IPS-11a (cell line): Measurements from ENCODE around the gene NOPCHAP1.

Experiments used
- H3K4me3 ChIP-seq: one replicate; pipeline ENCODE4 v1.5.1; 2013; ENCODE audit warnings: low read depth, low read length, control low read depth

NOPCHAP1 gene

GRCh38 chr12:105018012-105018411 is 31.9 kb downstream of the NOPCHAP1 start:
- no peak overlapping the region for H3K4me3 ChIP-seq

- H3K4me3 ChIP-seq, result no peak overlapping the region
These were observed 32.7 kb downstream of the NOPCHAP1 start for GRCh38 chr12:105018776-105019175.

- no peak overlapping the region for H3K4me3 ChIP-seq
These were observed 34.3 kb downstream of the NOPCHAP1 start for GRCh38 chr12:105020241-105020962.

- no peak overlapping the region for H3K4me3 ChIP-seq
These were observed 38.8 kb downstream of the NOPCHAP1 start for GRCh38 chr12:105024928-105025327.

GRCh38 chr12:105025890-105026289 is 39.8 kb downstream of the NOPCHAP1 start:
- H3K4me3 ChIP-seq, result no peak overlapping the region

GRCh38 chr12:105026411-105026810 is 40.3 kb downstream of the NOPCHAP1 start:
- H3K4me3 ChIP-seq, result no peak overlapping the region

GRCh38 chr12:105030820-105031807 is 45.0 kb downstream of the NOPCHAP1 start:
- no peak overlapping the region for H3K4me3 ChIP-seq

GRCh38 chr12:105032703-105033357 is 46.7 kb downstream of the NOPCHAP1 start:
- H3K4me3 ChIP-seq, result no peak overlapping the region

GRCh38 chr12:105033851-105034250 is 47.7 kb downstream of the NOPCHAP1 start:
- no peak overlapping the region for H3K4me3 ChIP-seq
